Measurements from ENCODE around the gene SART3.
"Not testable (repeated sequence)": the region's sequence is repeated elsewhere in the genome, so short reads cannot be mapped to it uniquely, and the experiment has no call there.

The SART3 gene

GRCh38 chr12:108562348-108563135 is 1.6 kb upstream of the SART3 start, which contains the start of gene ISCU:
ISCU (plus strand) TSS chr12:108562596; CDS start chr12:108562623, 27 bp downstream.
- DNase-seq = peak; percentile 98

GRCh38 chr12:108561852-108562347 is 927 bp upstream of the SART3 start:
- DNase-seq = no peak

DNA sequence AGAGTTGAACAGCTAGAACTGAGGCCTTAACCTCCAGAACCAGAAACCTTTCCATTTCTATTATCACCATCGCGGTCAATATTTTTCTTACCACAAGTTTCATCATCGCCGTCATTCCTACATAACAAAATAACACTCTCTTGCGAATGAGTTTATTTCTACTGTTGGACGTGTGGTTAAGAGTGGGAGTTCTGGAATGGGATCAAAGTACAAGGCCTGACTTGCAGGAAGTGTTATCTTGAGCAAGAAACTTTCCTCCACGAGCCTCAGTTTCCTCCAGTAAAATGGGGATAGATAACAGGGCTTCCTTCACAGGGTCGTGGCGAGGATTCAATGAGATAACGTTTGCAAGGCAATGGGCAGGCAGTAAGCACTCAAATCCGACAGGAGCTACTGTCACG is 652 bp downstream of the SART3 start:
- DNase-seq = no peak

DNA sequence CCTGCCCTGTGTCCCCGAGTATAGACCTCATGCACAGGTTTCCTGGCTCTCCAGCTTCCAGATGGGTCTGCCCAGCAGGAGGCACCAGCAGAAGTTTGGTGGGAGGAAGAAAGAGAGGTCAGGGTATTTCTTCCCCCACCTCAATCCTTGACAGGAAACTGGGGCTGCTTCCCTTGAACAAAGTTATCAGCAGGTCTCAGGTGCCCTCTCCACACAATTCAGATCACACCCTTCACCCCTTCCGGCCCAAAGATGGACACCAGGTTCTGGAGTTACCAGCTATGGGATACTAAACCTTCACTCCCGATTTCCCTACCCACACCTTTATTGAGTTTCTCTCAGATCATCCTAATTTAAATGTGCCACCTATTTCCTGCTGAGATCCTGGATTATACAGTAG is 1.2 kb downstream of the SART3 start:
- no peak for DNase-seq

DNA sequence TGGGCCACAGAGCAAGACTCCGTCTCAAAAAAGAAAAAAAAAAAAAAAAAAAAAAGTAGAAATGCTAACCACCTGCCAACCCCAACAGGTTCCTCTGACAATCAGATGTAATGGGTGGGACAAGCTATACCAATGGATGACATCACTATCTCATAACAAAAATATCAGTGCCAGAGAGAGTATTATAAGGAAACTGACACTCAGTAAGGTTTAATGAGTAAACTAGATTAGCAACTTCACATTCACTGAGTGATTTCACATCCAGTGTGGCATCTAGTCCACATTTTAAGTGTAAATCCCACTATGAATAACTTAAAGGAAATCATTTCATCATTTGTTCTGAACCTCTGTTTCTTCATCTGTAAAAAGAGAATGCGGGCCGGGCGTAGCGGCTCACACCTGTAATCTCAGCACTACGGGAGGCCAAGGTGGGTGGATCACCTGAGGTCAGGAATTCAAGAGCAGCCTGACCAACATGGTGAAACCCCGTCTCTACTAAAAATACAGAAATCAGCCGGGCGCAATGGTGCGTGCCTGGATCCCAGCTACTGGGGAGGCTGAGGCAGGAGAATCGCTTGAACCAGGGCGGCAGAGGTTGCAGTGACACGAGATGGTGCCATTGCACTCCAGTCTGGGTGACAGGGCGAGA is 1.8 kb downstream of the SART3 start:
- no peak for DNase-seq

GRCh38 chr12:108555383-108555782 is 5.6 kb downstream of the SART3 start:
- DNase-seq = not testable (repeated sequence)

GRCh38 chr12:108553799-108554198 is 7.2 kb downstream of the SART3 start:
- no peak for DNase-seq

GRCh38 chr12:108551535-108551934 is 9.4 kb downstream of the SART3 start:
- DNase-seq = no peak

GRCh38 chr12:108548954-108549521 is 11.9 kb downstream of the SART3 start:
- DNase-seq = no peak

DNA sequence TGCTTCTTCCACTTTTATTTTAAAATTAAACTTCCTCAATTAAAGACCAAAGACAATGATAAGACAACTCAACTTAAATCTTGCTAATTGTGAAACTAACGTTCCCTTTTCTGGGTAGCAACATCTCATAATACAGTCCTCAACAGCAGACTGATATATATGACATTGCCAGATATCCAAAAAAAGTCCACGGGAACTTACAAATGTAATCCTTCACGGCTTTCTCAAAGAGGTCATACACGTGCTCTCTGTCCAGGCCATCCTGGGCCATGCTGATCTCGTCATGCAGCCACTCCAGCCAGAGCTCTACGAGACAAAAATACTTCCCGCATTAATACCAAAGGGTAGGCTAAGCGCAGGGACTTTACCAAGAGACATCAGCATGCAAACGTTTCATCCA is 13.3 kb downstream of the SART3 start:
- DNase-seq = no peak

GRCh38 chr12:108543652-108544051 is 17.3 kb downstream of the SART3 start:
- no peak for DNase-seq

- DNase-seq = no peak
Observed at GRCh38 chr12:108542320-108542719, 18.7 kb downstream of the SART3 start.

- DNase-seq = no peak
Observed at GRCh38 chr12:108538616-108539195, 22.3 kb downstream of the SART3 start.

DNA sequence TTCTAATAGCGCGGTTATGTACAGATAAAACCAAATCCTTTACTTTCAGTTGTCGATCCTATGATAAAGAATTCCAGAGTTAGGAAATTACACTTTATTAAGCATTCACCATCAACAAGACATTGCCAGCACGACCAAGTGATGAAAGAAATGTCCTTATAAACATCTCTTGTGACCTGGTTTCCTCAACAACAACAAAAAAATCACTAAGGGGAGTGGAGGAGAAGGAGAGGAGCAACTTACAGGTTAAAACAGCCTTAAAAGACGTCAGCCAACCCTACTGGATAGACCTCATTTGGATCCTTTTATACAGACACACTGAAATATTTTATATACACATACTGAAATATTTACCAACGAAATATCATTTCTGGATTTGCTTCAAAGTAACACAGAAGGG is 22.8 kb downstream of the SART3 start:
- DNase-seq = no peak

- no peak for DNase-seq
Observed at GRCh38 chr12:108531929-108532848, 28.8 kb downstream of the SART3 start.

- no peak for DNase-seq
Observed at GRCh38 chr12:108530161-108530560, 30.8 kb downstream of the SART3 start.

DNA sequence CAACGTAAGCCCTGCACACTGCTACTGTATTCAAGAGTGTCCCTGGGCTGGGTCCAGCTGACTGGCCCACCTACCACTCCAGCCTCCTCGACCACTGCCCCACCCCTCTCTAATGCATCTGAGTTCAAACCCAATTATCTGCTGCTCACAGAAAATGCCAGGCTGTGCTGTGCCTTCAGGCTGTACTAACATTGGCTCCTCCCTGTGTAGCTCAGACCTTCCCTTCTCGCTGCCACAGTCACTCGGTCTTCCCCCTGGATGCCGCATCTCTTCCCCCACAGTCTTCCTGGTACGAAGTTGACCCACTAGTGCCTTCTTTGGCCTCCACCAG is 33.8 kb downstream of the SART3 start:
- no peak for DNase-seq

- no peak for DNase-seq
Observed at GRCh38 chr12:108526482-108527165, 34.3 kb downstream of the SART3 start.

DNA sequence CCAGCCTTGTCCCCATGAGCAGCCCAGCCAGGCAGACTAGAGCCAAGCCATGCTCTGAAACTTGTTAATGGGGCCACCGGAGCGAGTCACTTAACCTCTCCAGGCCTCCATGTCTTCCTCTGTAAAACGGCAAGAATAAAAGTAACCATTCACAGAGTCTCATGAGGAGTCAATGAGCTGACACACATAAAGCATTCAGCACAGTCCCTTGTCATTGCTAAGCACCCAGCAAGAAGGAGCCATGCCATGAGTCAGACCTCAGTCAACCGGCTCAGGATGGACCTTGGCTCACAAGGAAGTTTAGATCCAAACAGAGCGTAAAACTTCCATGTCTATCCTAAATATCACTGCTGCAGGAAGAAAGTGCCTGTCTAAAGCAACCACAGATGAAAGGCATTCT is 35.3 kb downstream of the SART3 start:
- DNase-seq = no peak

DNA sequence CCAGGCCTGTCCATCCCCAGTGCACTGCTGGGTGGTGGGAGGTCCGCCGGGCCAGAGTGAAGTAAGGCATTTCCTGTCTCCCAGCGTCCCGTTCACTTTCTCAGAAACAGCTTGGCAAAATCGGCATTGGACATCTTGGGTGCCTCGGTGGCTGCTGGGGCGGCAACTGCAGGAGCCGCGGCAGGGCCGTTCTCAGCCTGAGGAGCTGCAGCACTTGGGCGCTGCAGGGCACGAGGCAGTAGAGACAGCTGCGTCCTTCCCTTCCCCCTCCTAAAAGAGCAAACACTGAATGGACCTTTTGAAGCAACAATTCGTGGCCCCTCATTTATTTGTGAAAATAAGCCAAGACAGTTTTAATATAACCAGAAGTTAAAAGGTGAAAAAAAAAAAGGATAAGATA is 37.6 kb downstream of the SART3 start:
- DNase-seq = no peak

DNA sequence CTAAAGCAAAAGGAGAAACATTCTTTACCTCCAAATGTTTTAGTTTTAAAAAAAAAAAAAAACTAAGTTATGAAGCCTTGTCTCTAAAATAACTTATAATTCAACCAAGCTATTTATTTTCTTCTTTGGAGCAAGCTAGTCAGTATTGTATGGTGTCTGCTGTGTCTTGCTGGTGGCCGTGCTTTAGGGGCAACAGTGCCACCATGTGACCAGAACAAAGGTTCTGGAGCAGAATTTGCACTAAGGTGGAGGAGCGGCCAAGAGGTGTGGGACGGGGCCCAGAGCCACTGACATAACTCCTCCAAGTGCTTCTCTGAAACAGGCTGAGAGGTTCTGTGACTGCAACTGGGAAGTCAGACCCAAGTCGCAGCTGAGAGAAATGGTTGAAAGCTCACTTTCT is 41.4 kb downstream of the SART3 start:
- no peak for DNase-seq
